Thoracic aorta (tissue), 2 donors: ENCODE data around the gene RNF4. TPM values are rescaled to one million over a fixed set of nuclear protein-coding genes. Genes with fewer than 3 reads are reported as not detected.

Source experiments
- ATAC-seq: fragments of 150-250 bp; one replicate; pipeline ENCODE4 v1.8.0; 2017; ENCODE audit warnings: low read depth; ENCODE audit not compliant: insufficient number of reproducible peaks, low FRiP score
- DNase-seq: peaks from one replicate; pipeline ENCODE4 v3.0.0-alpha.2; 2020; ENCODE audit warnings: low spot score
- H3K27ac ChIP-seq, 2 donors: fragments of 200-600 bp; sonication (generic); 1 replicate in 1 of 2; 2 replicates in 1 of 2; pipeline ENCODE4 v1.5.1; 2016; ENCODE audit warnings: mild to moderate bottlenecking in 2 of 2, moderate library complexity in 2 of 2
- H3K27me3 ChIP-seq: fragments of 200-600 bp; sonication (generic); replicated peaks from 2 replicates; pipeline ENCODE4 v1.6.0; 2016; ENCODE audit warnings: mild to moderate bottlenecking; ENCODE audit not compliant: insufficient read depth
- H3K36me3 ChIP-seq: fragments of 200-600 bp; sonication (generic); one replicate; pipeline ENCODE4 v1.5.1; 2016
- H3K4me1 ChIP-seq, 2 donors: fragments of 200-600 bp; sonication (generic); 1 replicate in 1 of 2; 2 replicates in 1 of 2; pipeline versions ENCODE4 v1.5.1 to v1.6.0; 2016; ENCODE audit warnings: low read depth in 2 of 2, mild to moderate bottlenecking in 1 of 2; ENCODE audit not compliant: control insufficient read depth in 1 of 2
- H3K4me3 ChIP-seq: fragments of 200-600 bp; sonication (generic); 2 replicates; pipeline ENCODE4 v1.5.1; 2016; ENCODE audit warnings: mild to moderate bottlenecking
- H3K9me3 ChIP-seq: fragments of 200-600 bp; sonication (generic); 2 replicates; pipeline ENCODE4 v1.5.1; 2016
- CTCF ChIP-seq: fragments of 200-600 bp; sonication (generic); IDR thresholded peaks from one replicate; pipeline ENCODE4 v1.5.1; 2019; ENCODE audit warnings: antibody characterized with exemption
- total RNA-seq, 2 donors: library from RNA; depleted of rRNA; stranded (reverse); fragments of >200 nt; gene quantifications; one replicate each; pipeline versions ENCODE4 v1.1.0 to v1.2.3, GENCODE V29; 2016

RNF4 gene
- total RNA-seq, 2 donors from 2014 or later = 29.8 to 83.1 TPM

- no peak for TF ChIP-seq CTCF
- Histone ChIP-seq H3K36me3 (no peaks in the 10 kb centered on the region), H3K4me1 (no peaks in the 10 kb centered on the region), H3K9me3 (no peaks in the 10 kb centered on the region), H3K27me3 (no peaks in the 10 kb centered on the region), H3K27ac (no peak overlapping the region), H3K4me3 (no peak overlapping the region)
- no peak for ATAC-seq
- DNase-seq = no peak
These were observed 19.2 kb upstream of the RNF4 start for GRCh38 chr4:2449511-2450392.

GRCh38 chr4:2450394-2451035, 18.4 kb upstream of the RNF4 start:
- Histone ChIP-seq H3K4me3 (no peak overlapping the region), H3K27ac (no peak overlapping the region), H3K36me3 (no peaks in the 10 kb centered on the region), H3K27me3 (no peaks in the 10 kb centered on the region), H3K4me1 (no peaks in the 10 kb centered on the region), H3K9me3 (no peaks in the 10 kb centered on the region)
- DNase-seq (no peak), ATAC-seq (no peak)
- TF ChIP-seq CTCF = no peak

GRCh38 chr4:2451036-2451520, 17.8 kb upstream of the RNF4 start:
- Histone ChIP-seq H3K36me3 (no peaks in the 10 kb centered on the region), H3K4me3 (no peak overlapping the region), H3K27ac (no peak overlapping the region), H3K9me3 (no peaks in the 10 kb centered on the region), H3K27me3 (no peaks in the 10 kb centered on the region), H3K4me1 (no peaks in the 10 kb centered on the region)
- TF ChIP-seq CTCF = no peak
- DNase-seq (no peak), ATAC-seq (no peak)

GRCh38 chr4:2451821-2452785, 16.8 kb upstream of the RNF4 start:
- Histone ChIP-seq H3K36me3 (no peaks in the 10 kb centered on the region), H3K27me3 (no peaks in the 10 kb centered on the region), H3K9me3 (no peaks in the 10 kb centered on the region), H3K27ac (no peak overlapping the region), H3K4me1 (no peaks in the 10 kb centered on the region), H3K4me3 (no peak overlapping the region)
- ATAC-seq = no peak
- TF ChIP-seq CTCF = no peak
- DNase-seq = no peak
